ENCODE measurements around the gene HTT. TPM values are rescaled to one million over a fixed set of nuclear protein-coding genes. Genes with fewer than 3 reads are reported as not detected.

The HTT gene
- polyA plus RNA-seq, 1 donor (not counting 4 experiments of a cell fraction or from before 2014, with no cell fraction given), result 16.2 TPM

- DNase-seq (ENCODE audit: low read depth, low spot score), result no peak
- no peak overlapping the region for H3K9ac ChIP-seq (ENCODE audit: control insufficient read depth, extremely low read depth, insufficient read depth, low read length)
Measured at GRCh38 chr4:3269991-3270611, 195.6 kb downstream of the HTT start.

GRCh38 chr4:3271131-3271530 is 196.7 kb downstream of the HTT start:
- Histone ChIP-seq H3K27ac (ENCODE audit: control insufficient read depth, insufficient read depth, low read length) (no peak overlapping the region), H3K9me3 (ENCODE audit: control insufficient read depth, low read depth, low read length) (no peaks in the 10 kb centered on the region), H2AFZ (ENCODE audit: control insufficient read depth, low read length) (no peak overlapping the region), H3K27me3 (ENCODE audit: control insufficient read depth, extremely low read depth, insufficient read depth, low read length) (peaks cover 21% of the 10 kb centered on the region), H4K20me1 (ENCODE audit: control insufficient read depth, extremely low read depth, insufficient read depth, low read length) (no peaks in the 10 kb centered on the region), H3K4me1 (ENCODE audit: control insufficient read depth, extremely low read depth, insufficient read depth, low read length) (no peaks in the 10 kb centered on the region), H3K79me2 (ENCODE audit: control insufficient read depth, insufficient read depth, low read length) (no peaks in the 10 kb centered on the region), H3K4me3 (ENCODE audit: control insufficient read depth in 2 of 3, extremely low read depth in 1 of 3, insufficient read depth in 2 of 3, low read depth in 1 of 3, low read length in 3 of 3) (no peak overlapping the region), H3K9ac (ENCODE audit: control insufficient read depth, extremely low read depth, insufficient read depth, low read length) (no peak overlapping the region), H3K36me3 (ENCODE audit: control insufficient read depth in 2 of 2, extremely low read depth in 1 of 2, insufficient read depth in 2 of 2, low read length in 2 of 2) (no peaks in the 10 kb centered on the region), H3K4me2 (ENCODE audit: control insufficient read depth, extremely low read depth, insufficient read depth, low read depth, low read length) (no peak overlapping the region), H3K9me1 (ENCODE audit: control insufficient read depth, extremely low read depth, insufficient read depth, low read length) (no peaks in the 10 kb centered on the region)
- dilution Hi-C loops (cut with MboI; ENCODE audit: extremely low pct_ligation_motif_present, low sequenced_read_pairs), result no loop called here
- DNase-seq (ENCODE audit: low read depth, low spot score) (no peak), FAIRE-seq (no peak)
- TF ChIP-seq EZH2 (IDR thresholded peaks at IDR 0.05; ENCODE audit: low read length), result no peak
- no peak for TF ChIP-seq CTCF (optimal IDR thresholded peaks at IDR 0.05 in 1 of 3, IDR thresholded peaks at IDR 0.05 in 1 of 3, conservative IDR thresholded peaks at IDR 0.05 in 1 of 3; ENCODE audit: extremely low read depth in 1 of 3, insufficient read depth in 2 of 3, low read length in 3 of 3)

More at GRCh38 chr4:3269991-3270611, 195.6 kb downstream of the HTT start:
- no peak overlapping the region for H3K4me3 ChIP-seq (ENCODE audit: control insufficient read depth in 2 of 3, extremely low read depth in 1 of 3, insufficient read depth in 2 of 3, low read depth in 1 of 3, low read length in 3 of 3)
- H2AFZ ChIP-seq (ENCODE audit: control insufficient read depth, low read length), result no peak overlapping the region
- dilution Hi-C loops (cut with MboI; ENCODE audit: extremely low pct_ligation_motif_present, low sequenced_read_pairs), result no loop called here
- H3K27me3 ChIP-seq (ENCODE audit: control insufficient read depth, extremely low read depth, insufficient read depth, low read length), result peaks cover 26% of the 10 kb centered on the region
- no peaks in the 10 kb centered on the region for H3K9me1 ChIP-seq (ENCODE audit: control insufficient read depth, extremely low read depth, insufficient read depth, low read length)
- no peaks in the 10 kb centered on the region for H3K9me3 ChIP-seq (ENCODE audit: control insufficient read depth, low read depth, low read length)
- no peaks in the 10 kb centered on the region for H3K4me1 ChIP-seq (ENCODE audit: control insufficient read depth, extremely low read depth, insufficient read depth, low read length)
- H3K36me3 ChIP-seq (ENCODE audit: control insufficient read depth in 2 of 2, extremely low read depth in 1 of 2, insufficient read depth in 2 of 2, low read length in 2 of 2), result no peaks in the 10 kb centered on the region
- H4K20me1 ChIP-seq (ENCODE audit: control insufficient read depth, extremely low read depth, insufficient read depth, low read length), result no peaks in the 10 kb centered on the region
- TF ChIP-seq EZH2 (IDR thresholded peaks at IDR 0.05; ENCODE audit: low read length), result no peak
- no peak for TF ChIP-seq CTCF (optimal IDR thresholded peaks at IDR 0.05 in 1 of 3, IDR thresholded peaks at IDR 0.05 in 1 of 3, conservative IDR thresholded peaks at IDR 0.05 in 1 of 3; ENCODE audit: extremely low read depth in 1 of 3, insufficient read depth in 2 of 3, low read length in 3 of 3)
- H3K79me2 ChIP-seq (ENCODE audit: control insufficient read depth, insufficient read depth, low read length), result no peaks in the 10 kb centered on the region
- H3K27ac ChIP-seq (ENCODE audit: control insufficient read depth, insufficient read depth, low read length), result no peak overlapping the region
- no peak overlapping the region for H3K4me2 ChIP-seq (ENCODE audit: control insufficient read depth, extremely low read depth, insufficient read depth, low read depth, low read length)
- no peak for FAIRE-seq
